Osteocyte (in vitro differentiated cells): ENCODE data around the gene MPP4. TPM values are rescaled to one million over a fixed set of nuclear protein-coding genes. Genes with fewer than 3 reads are reported as not detected.

Source experiments
- DNase-seq: peaks from one replicate; pipeline ENCODE4 v3.0.0; 2021; ENCODE audit warnings: mixed read lengths; ENCODE audit not compliant: unreplicated experiment; ENCODE audit errors: extremely low spot score
- H3K27ac Mint-ChIP-seq: one replicate; pipeline ENCODE4 v1.8.0; 2021; ENCODE audit warnings: mild to moderate bottlenecking, mixed read lengths; ENCODE audit not compliant: unreplicated experiment
- H3K27me3 Mint-ChIP-seq: one replicate; pipeline ENCODE4 v1.8.0; 2021; ENCODE audit warnings: mixed read lengths; ENCODE audit not compliant: unreplicated experiment
- H3K36me3 Mint-ChIP-seq: one replicate; pipeline ENCODE4 v1.8.0; 2021; ENCODE audit warnings: mixed read lengths; ENCODE audit not compliant: unreplicated experiment
- H3K4me1 Mint-ChIP-seq: one replicate; pipeline ENCODE4 v1.8.0; 2021; ENCODE audit warnings: mixed read lengths; ENCODE audit not compliant: unreplicated experiment
- H3K4me3 Mint-ChIP-seq: one replicate; pipeline ENCODE4 v1.8.0; 2021; ENCODE audit warnings: mild to moderate bottlenecking, moderate library complexity, mixed read lengths; ENCODE audit not compliant: unreplicated experiment
- H3K9me3 Mint-ChIP-seq: one replicate; pipeline ENCODE4 v1.8.0; 2021; ENCODE audit warnings: mixed read lengths; ENCODE audit not compliant: unreplicated experiment
- CTCF ChIP-seq: fragments of 200-600 bp; sonication (generic); IDR thresholded peaks from 2 replicates; pipeline ENCODE4 v1.5.0; 2021; ENCODE audit warnings: antibody characterized with exemption, mild to moderate bottlenecking, moderate library complexity
- total RNA-seq: library from RNA; stranded (reverse); gene quantifications from 2 replicates; pipeline ENCODE4 v1.2.1, GENCODE V29; 2021

MPP4 gene
- total RNA-seq, 1 donor from 2014 or later: 0.83 TPM

DNA sequence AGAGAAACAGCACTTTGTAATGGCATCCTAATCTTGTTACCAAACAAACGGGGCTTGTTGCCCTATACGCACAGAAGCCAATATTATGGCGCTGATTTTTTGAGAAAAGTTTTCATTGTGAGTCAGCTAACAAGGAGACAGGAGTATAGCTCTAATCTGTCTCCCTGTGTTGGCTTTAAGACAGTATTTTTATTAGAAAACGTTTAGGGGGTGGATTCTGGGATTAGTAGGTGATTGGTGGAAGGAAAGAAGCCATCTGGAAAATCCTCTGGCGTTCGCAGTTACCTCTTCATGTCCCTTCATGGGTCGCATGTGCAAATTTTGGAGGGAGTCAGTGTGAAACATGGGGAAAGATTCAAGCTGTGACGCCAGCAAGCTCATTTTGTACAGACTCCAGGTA lies 54.4 kb downstream of the MPP4 start:
- Mint-ChIP-seq H3K4me3 (peak overlapping the region; percentile 92), H3K27ac (peak overlapping the region; percentile 99), H3K9me3 (no peaks in the 10 kb centered on the region), H3K4me1 (peaks cover 19% of the 10 kb centered on the region), H3K27me3 (no peaks in the 10 kb centered on the region), H3K36me3 (no peaks in the 10 kb centered on the region)
- DNase-seq: no peak
- no peak for TF ChIP-seq CTCF

DNA sequence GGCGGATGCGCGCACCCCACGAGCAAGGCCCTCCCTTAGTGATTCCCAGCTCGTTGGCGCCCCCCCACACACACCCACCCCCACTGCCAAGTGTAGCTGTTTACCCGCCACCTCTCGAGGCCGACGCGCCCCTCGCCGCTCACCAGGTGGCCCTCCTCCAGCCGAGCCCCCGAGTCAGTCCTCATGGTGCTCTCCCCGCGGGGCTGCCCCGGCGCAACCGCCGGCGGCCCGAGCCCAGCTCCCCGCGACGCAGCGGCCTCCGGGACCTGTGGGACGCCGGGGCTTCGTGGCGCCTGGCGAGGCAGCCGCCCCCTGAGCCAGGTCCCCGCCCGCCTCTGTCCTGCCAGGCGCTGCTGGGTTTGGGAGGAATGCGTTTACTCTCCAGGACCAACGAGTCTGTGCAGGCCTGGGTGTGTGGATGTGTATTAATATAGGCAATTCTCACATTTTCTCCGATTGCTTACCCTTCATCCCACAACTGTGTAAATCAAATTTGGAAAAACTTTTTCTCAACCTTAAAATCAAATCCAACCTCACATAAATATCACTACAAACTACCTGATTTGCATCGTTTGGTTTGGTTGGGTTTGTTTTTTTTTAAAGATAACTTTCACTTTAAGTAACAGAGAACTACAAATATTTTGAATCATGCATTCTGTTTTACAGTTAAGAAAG lies 55.1 kb downstream of the MPP4 start, which contains the start of gene TMEM237:
TMEM237 (minus strand) TSS at position 288 of the 675 bp plus-strand sequence; CDS start at position 185, 103 bp downstream.
- peak within 1 kb of the TSS; percentile 92 for H3K4me3 Mint-ChIP-seq
- H3K27me3 Mint-ChIP-seq: no peaks in the 10 kb centered on the region
- H3K4me1 Mint-ChIP-seq: peaks cover 19% of the 10 kb centered on the region
- H3K36me3 Mint-ChIP-seq: peaks cover 3% of the 10 kb centered on the region
- DNase-seq: peak; percentile 85
- H3K27ac Mint-ChIP-seq: peak within 1 kb of the TSS; percentile 99
- no peak for TF ChIP-seq CTCF
- no peaks in the 10 kb centered on the region for H3K9me3 Mint-ChIP-seq

DNA sequence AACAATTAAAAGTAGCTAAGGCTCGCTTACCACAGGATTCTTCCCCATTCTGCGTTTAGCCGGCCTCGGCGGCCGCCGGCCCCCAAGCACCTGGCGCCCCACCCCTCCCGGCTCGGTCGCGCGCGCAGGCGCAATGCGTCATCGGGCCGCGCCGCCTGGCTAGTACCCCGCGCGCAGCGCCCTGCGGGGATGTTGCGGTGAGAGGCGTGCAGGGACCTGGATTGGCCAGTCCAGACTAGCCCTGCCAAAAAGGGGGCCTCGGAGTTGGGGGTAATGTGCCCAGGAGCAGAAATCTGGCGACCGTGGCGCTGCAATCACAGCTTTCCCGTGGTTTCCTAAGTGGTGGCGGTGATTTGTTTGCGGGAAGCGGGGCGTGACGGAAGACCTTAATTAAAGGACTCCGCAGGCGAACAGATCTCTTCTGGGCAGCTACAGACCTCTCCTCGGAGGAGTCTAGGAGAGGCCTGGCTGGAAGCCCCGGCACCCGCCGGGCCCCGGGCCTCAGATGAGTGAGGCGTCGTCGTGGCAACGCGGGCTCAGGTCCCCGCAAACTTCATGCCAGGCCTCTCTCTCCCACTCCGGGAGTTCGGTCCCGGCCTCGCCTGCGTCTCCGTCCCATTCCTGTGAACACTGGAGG lies 55.7 kb downstream of the MPP4 start:
- H3K27ac Mint-ChIP-seq: peak overlapping the region; percentile 99
- H3K4me3 Mint-ChIP-seq: peak overlapping the region; percentile 92
- peaks cover 9% of the 10 kb centered on the region for H3K36me3 Mint-ChIP-seq
- peak; percentile 97 for DNase-seq
- no peak for TF ChIP-seq CTCF
- H3K27me3 Mint-ChIP-seq: no peaks in the 10 kb centered on the region
- no peaks in the 10 kb centered on the region for H3K9me3 Mint-ChIP-seq
- H3K4me1 Mint-ChIP-seq: peaks cover 19% of the 10 kb centered on the region

- H3K4me1 Mint-ChIP-seq: peaks cover 19% of the 10 kb centered on the region
- peak overlapping the region; percentile 92 for H3K4me3 Mint-ChIP-seq
- no peaks in the 10 kb centered on the region for H3K9me3 Mint-ChIP-seq
- H3K27ac Mint-ChIP-seq: peak overlapping the region; percentile 99
- no peaks in the 10 kb centered on the region for H3K27me3 Mint-ChIP-seq
- no peak for TF ChIP-seq CTCF
- no peak for DNase-seq
- peaks cover 11% of the 10 kb centered on the region for H3K36me3 Mint-ChIP-seq
Measured at GRCh38 chr2:201642086-201642578, 56.3 kb downstream of the MPP4 start.

- no peak for DNase-seq
- no peak for TF ChIP-seq CTCF
- no peak overlapping the region for H3K27ac Mint-ChIP-seq
- H3K36me3 Mint-ChIP-seq: peaks cover 31% of the 10 kb centered on the region
- peaks cover 16% of the 10 kb centered on the region for H3K4me1 Mint-ChIP-seq
- no peaks in the 10 kb centered on the region for H3K27me3 Mint-ChIP-seq
- H3K9me3 Mint-ChIP-seq: no peaks in the 10 kb centered on the region
- H3K4me3 Mint-ChIP-seq: no peak overlapping the region
Measured at GRCh38 chr2:201639205-201639604, 59.2 kb downstream of the MPP4 start.
